Tibial artery (tissue), 4 donors: ENCODE data around the gene PSMD9.

ENCODE experiments used
- DNase-seq, 2 donors: peaks; one replicate each; pipeline ENCODE4 v3.0.0-alpha.2; 2019
- H3K27ac ChIP-seq, 2 donors: fragments of 200-600 bp; sonication (generic) in 1 of 2; 1 replicate in 1 of 2; 2 replicates in 1 of 2; pipeline ENCODE4 v1.5.1; 2018 to 2019; ENCODE audit warnings: mild to moderate bottlenecking in 1 of 2
- H3K27me3 ChIP-seq, 2 donors: fragments of 200-600 bp; sonication (generic) in 1 of 2; one replicate each; pipeline versions ENCODE4 v1.5.1 to v1.6.0; 2016 to 2019
- H3K36me3 ChIP-seq, 3 donors: fragments of 200-600 bp; sonication (generic) in 2 of 3; one replicate each; pipeline ENCODE4 v1.5.1; 2016 to 2019; ENCODE audit warnings: mild to moderate bottlenecking in 2 of 3
- H3K4me1 ChIP-seq, 4 donors: fragments of 200-600 bp; sonication (generic) in 2 of 4; 1 replicate in 3 of 4; 2 replicates in 1 of 4; pipeline ENCODE4 v1.5.1; 2016 to 2019
- H3K4me3 ChIP-seq, 2 donors: fragments of 200-600 bp; sonication (generic) in 1 of 2; 1 replicate in 1 of 2; 2 replicates in 1 of 2; pipeline ENCODE4 v1.5.1; 2018 to 2019; ENCODE audit warnings: mild to moderate bottlenecking in 2 of 2
- H3K9me3 ChIP-seq, 3 donors: fragments of 200-600 bp; sonication (generic) in 1 of 3; one replicate each; pipeline ENCODE4 v1.5.1; 2016 to 2019
- intact Hi-C: fragments of 100-400 bp; cut with DNase I; formaldehyde crosslinking; loops from one replicate; pipeline ENCODE4 v1.15.0; 2023; ENCODE audit warnings: low total_unique reads
- TF ChIP-seq, protein P1 (sequence below), 2 experiments: fragments of 200-600 bp in 1 of 2; fragments of 450-650 bp in 1 of 2; IDR thresholded peaks; one replicate each; pipeline ENCODE4 v1.5.1; 2017 to 2019; ENCODE audit warnings: antibody characterized with exemption in 2 of 2, mild to moderate bottlenecking in 1 of 2, moderate library complexity in 1 of 2

The PSMD9 gene

GRCh38 chr12:121961195-121961879 is 72.7 kb downstream of the PSMD9 start:
- H3K4me1 ChIP-seq = no peaks in the 10 kb centered on the region
- TF ChIP-seq, protein P1, sequence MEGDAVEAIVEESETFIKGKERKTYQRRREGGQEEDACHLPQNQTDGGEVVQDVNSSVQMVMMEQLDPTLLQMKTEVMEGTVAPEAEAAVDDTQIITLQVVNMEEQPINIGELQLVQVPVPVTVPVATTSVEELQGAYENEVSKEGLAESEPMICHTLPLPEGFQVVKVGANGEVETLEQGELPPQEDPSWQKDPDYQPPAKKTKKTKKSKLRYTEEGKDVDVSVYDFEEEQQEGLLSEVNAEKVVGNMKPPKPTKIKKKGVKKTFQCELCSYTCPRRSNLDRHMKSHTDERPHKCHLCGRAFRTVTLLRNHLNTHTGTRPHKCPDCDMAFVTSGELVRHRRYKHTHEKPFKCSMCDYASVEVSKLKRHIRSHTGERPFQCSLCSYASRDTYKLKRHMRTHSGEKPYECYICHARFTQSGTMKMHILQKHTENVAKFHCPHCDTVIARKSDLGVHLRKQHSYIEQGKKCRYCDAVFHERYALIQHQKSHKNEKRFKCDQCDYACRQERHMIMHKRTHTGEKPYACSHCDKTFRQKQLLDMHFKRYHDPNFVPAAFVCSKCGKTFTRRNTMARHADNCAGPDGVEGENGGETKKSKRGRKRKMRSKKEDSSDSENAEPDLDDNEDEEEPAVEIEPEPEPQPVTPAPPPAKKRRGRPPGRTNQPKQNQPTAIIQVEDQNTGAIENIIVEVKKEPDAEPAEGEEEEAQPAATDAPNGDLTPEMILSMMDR (IDR thresholded peaks at IDR 0.05) = no peak
- no peaks in the 10 kb centered on the region for H3K9me3 ChIP-seq
- H3K27ac ChIP-seq = no peak overlapping the region
- no peaks in the 10 kb centered on the region for H3K27me3 ChIP-seq
- no peak for DNase-seq
- intact Hi-C loops = no loop called here
- H3K4me3 ChIP-seq = no peak overlapping the region
- H3K36me3 ChIP-seq = peaks cover 0 to 5% (median 0%) of the 10 kb centered on the region in 3 donors

- peaks cover 0 to 11% (median 0%) of the 10 kb centered on the region in 3 donors for H3K36me3 ChIP-seq
- no peak overlapping the region for H3K4me3 ChIP-seq
- no peaks in the 10 kb centered on the region for H3K9me3 ChIP-seq
- DNase-seq = no peak
- H3K27me3 ChIP-seq = no peaks in the 10 kb centered on the region
- intact Hi-C loops = no loop called here
- H3K27ac ChIP-seq = no peak overlapping the region
- H3K4me1 ChIP-seq = no peaks in the 10 kb centered on the region
- TF ChIP-seq, protein P1 (IDR thresholded peaks at IDR 0.05) = no peak
Observed at GRCh38 chr12:121963341-121964018, 74.9 kb downstream of the PSMD9 start.

- Histone ChIP-seq H3K36me3 (peaks cover 0 to 11% (median 0%) of the 10 kb centered on the region in 3 donors), H3K27me3 (no peaks in the 10 kb centered on the region), H3K9me3 (no peaks in the 10 kb centered on the region), H3K4me1 (no peaks in the 10 kb centered on the region), H3K4me3 (no peak overlapping the region), H3K27ac (no peak overlapping the region)
- intact Hi-C loops = no loop called here
- TF ChIP-seq, protein P1 (IDR thresholded peaks at IDR 0.05) = no peak
- DNase-seq = no peak
Observed at GRCh38 chr12:121964813-121965643, 76.4 kb downstream of the PSMD9 start.

DNA sequence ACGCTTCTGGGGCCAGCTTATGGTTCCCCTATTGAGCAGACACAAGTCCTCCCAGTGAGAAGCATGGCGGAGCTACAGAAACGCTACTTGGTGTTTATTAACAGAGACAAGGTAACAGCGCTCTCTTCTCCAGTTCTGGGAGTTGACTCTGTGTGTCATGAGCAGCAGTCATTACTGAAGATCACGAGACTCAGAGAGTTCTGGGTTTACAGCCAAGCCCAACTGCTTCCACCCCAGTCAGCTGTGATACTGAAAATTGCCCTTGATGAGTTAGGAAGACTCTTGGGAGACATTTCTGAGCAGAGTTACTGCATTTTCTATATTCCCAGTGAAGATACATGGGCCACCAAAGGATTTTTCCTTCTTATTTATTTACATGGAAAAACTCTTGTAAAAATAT is 78.4 kb downstream of the PSMD9 start:
- Histone ChIP-seq H3K4me3 (no peak overlapping the region), H3K36me3 (peaks cover 0 to 8% (median 0%) of the 10 kb centered on the region in 3 donors), H3K27ac (no peak overlapping the region), H3K27me3 (no peaks in the 10 kb centered on the region), H3K4me1 (peaks cover 0 to 5% (median 0%) of the 10 kb centered on the region in 4 donors), H3K9me3 (no peaks in the 10 kb centered on the region)
- TF ChIP-seq, protein P1 (IDR thresholded peaks at IDR 0.05) = no peak
- intact Hi-C loops = no loop called here
- no peak for DNase-seq
